B cell (primary cell): ENCODE results near the gene YOD1. TPM values are rescaled to one million over a fixed set of nuclear protein-coding genes. Genes with fewer than 3 reads are reported as not detected.
A peak's percentile ranks its signal among the peaks of the same experiment; 100 is the strongest.

Experiments used
- ATAC-seq: fragments of 200-7000 bp; cut with Tn5 transposase; one replicate; pipeline ENCODE4 v1.10.0; 2021; ENCODE audit warnings: low read depth, mild to moderate bottlenecking, moderate number of reproducible peaks, moderate library complexity
- CTCF ChIA-PET: fragments of 350-600 bp; sonication (Branson Sonifier 250); formaldehyde crosslinking; loops from one replicate; lab custom pipeline; 2021; ENCODE audit warnings: antibody characterized with exemption, inconsistent platforms; lab: Charles Lee
- POLR2A ChIA-PET: fragments of 350-600 bp; sonication (Branson Sonifier 250); formaldehyde crosslinking; loops from one replicate; lab custom pipeline; 2021; ENCODE audit warnings: antibody characterized with exemption; lab: Charles Lee
- DNase-seq: peaks from one replicate; pipeline ENCODE4 v3.0.0; 2013
- H2AFZ ChIP-seq: 2 replicates; pipeline ENCODE4 v1.6.1; 2012; ENCODE audit warnings: mild to moderate bottlenecking, low read depth, low read length; ENCODE audit not compliant: insufficient read depth, poor library complexity, severe bottlenecking
- H3K27ac ChIP-seq, 2 donors: 1 replicate in 1 of 2; 2 replicates in 1 of 2; pipeline ENCODE4 v1.5.1; 2012 to 2013; ENCODE audit warnings: low read length in 2 of 2, mild to moderate bottlenecking in 2 of 2, moderate library complexity in 1 of 2
- H3K27me3 ChIP-seq, 4 experiments: fragments of 200-600 bp in 1 of 4; sonication (generic) in 1 of 4; replicated peaks in 1 of 4; 1 replicate in 2 of 4; 2 replicates in 2 of 4; pipeline versions ENCODE4 v1.6.1 to v1.7.0; 2013 to 2016; ENCODE audit warnings: low read length in 3 of 4, mild to moderate bottlenecking in 2 of 4, mixed read lengths in 1 of 4, moderate library complexity in 1 of 4; ENCODE audit not compliant: insufficient read depth in 4 of 4, control insufficient read depth in 3 of 4; ENCODE audit errors: control extremely low read depth in 1 of 4
- H3K36me3 ChIP-seq, 2 experiments: replicated peaks in 1 of 2; 1 replicate in 1 of 2; 2 replicates in 1 of 2; pipeline versions ENCODE4 v1.6.1 to v1.7.1; 2013; ENCODE audit warnings: low read length in 1 of 2; ENCODE audit not compliant: insufficient read depth in 2 of 2, control insufficient read depth in 1 of 2; ENCODE audit errors: control extremely low read depth in 1 of 2, extremely low read depth in 1 of 2
- H3K4me1 ChIP-seq, 2 donors: fragments of 200-600 bp in 1 of 2; sonication (generic) in 1 of 2; 1 replicate in 1 of 2; 2 replicates in 1 of 2; pipeline versions ENCODE4 v1.5.1 to v1.6.1; 2013 to 2017; ENCODE audit warnings: low read length in 2 of 2; ENCODE audit not compliant: control insufficient read depth in 2 of 2, insufficient read depth in 2 of 2
- H3K4me2 ChIP-seq: replicated peaks from 2 replicates; pipeline ENCODE3; 2012; ENCODE audit warnings: mild to moderate bottlenecking, low read depth, low read length; ENCODE audit not compliant: poor library complexity, severe bottlenecking
- H3K4me3 ChIP-seq, 5 experiments: fragments of 200-600 bp in 1 of 5; sonication (generic) in 1 of 5; 1 replicate in 3 of 5; 2 replicates in 2 of 5; pipeline versions ENCODE4 v1.5.1 to v1.7.0; 2011 to 2016; ENCODE audit warnings: low read length in 4 of 5, mild to moderate bottlenecking in 4 of 5, low read depth in 2 of 5, control low read depth in 1 of 5, moderate library complexity in 1 of 5; ENCODE audit not compliant: insufficient read depth in 1 of 5; ENCODE audit errors: control extremely low read depth in 1 of 5, extremely low read depth in 1 of 5
- H3K79me2 ChIP-seq: fragments of 200-600 bp; sonication (generic); one replicate; pipeline ENCODE4 v1.6.0; 2016; ENCODE audit warnings: low read length; ENCODE audit not compliant: control insufficient read depth, insufficient read depth
- H3K9ac ChIP-seq: fragments of 200-600 bp; sonication (generic); 2 replicates; pipeline ENCODE4 v1.6.1; 2017; ENCODE audit warnings: mild to moderate bottlenecking, low read length, moderate library complexity
- H3K9me3 ChIP-seq, 3 donors: one replicate each; pipeline versions ENCODE4 v1.6.1 to v1.7.1; 2013; ENCODE audit warnings: low read length in 2 of 3; ENCODE audit not compliant: control insufficient read depth in 2 of 3, insufficient read depth in 1 of 3; ENCODE audit errors: control extremely low read depth in 1 of 3
- H4K20me1 ChIP-seq: 2 replicates; pipeline ENCODE4 v1.6.0; 2012; ENCODE audit warnings: mild to moderate bottlenecking, low read length; ENCODE audit not compliant: insufficient read depth, control insufficient read depth, poor library complexity, severe bottlenecking
- H3K27ac Mint-ChIP-seq: one replicate; pipeline ENCODE4 v1.8.0; 2021; ENCODE audit warnings: mixed read lengths
- H3K27me3 Mint-ChIP-seq: one replicate; pipeline ENCODE4 v1.8.0; 2021; ENCODE audit warnings: mixed read lengths
- H3K4me1 Mint-ChIP-seq: one replicate; pipeline ENCODE4 v1.8.0; 2021; ENCODE audit warnings: mixed read lengths
- H3K4me3 Mint-ChIP-seq: one replicate; pipeline ENCODE4 v1.8.0; 2021; ENCODE audit warnings: mixed read lengths
- H3K9me3 Mint-ChIP-seq: one replicate; pipeline ENCODE4 v1.8.0; 2022; ENCODE audit warnings: mixed read lengths; ENCODE audit not compliant: insufficient read depth
- EZH2 ChIP-seq: IDR thresholded peaks from 2 replicates; pipeline ENCODE4 v1.6.1; 2012; ENCODE audit warnings: borderline replicate concordance, low read depth, mild to moderate bottlenecking, moderate library complexity, low read length; ENCODE audit not compliant: insufficient read depth, poor library complexity, severe bottlenecking
- WGBS: methylation state at CpG from one replicate; pipeline ENCODE4 v1.1.5; 2013; ENCODE audit warnings: missing lambda C conversion rate; ENCODE audit not compliant: insufficient coverage; 5-methylcytosine and 5-hydroxymethylcytosine counted together
- intact Hi-C: fragments of 100-400 bp; cut with micrococcal nuclease; formaldehyde crosslinking; loops from one replicate; pipeline ENCODE4 v1.10.0; 2022
- polyA plus RNA-seq: library from polyadenylated mRNA; depleted of rRNA; stranded (reverse); fragments of >200 nt; gene quantifications from 2 replicates; pipeline ENCODE4 v1.2.3, GENCODE V29; 2012
- total RNA-seq, 2 donors: library from RNA; stranded (reverse); fragments of 120-200 nt in 1 of 2; gene quantifications; 1 replicate in 1 of 2; 2 replicates in 1 of 2; pipeline versions ENCODE4 v1.2.3 to v1.2.4, GENCODE V29; 2013 to 2022
- TF ChIP-seq, protein P1 (sequence below): fragments of 200-600 bp; IDR thresholded peaks from one replicate; pipeline ENCODE4 v1.8.0; 2022; ENCODE audit warnings: antibody characterized with exemption, mild to moderate bottlenecking

The YOD1 gene
- total and polyA plus RNA-seq, 2 donors (not counting 1 experiment from before 2014, with no cell fraction given): 2.3 to 9.4 TPM

DNA sequence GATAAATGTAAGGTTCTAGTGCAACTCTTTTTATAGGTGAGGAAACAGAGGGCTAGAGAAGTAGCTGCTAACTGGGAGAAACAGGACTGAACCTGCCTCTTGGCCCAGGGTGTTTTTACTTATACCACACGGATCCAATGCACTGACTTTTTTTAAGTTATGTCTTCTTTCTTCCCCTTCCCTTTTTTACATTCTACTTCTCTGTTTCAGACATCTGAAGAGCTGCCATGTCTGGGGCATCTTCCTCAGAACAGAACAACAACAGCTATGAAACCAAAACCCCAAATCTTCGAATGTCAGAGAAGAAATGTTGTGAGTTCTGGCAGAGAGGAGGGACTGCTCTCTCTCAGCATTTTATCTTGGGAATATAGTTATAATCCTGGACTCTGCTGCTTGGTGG lies 3.5 kb upstream of the YOD1 start:
- H3K27ac Mint-ChIP-seq: peak overlapping the region; percentile 94
- Histone ChIP-seq H3K9ac (peak overlapping the region; percentile 19), H3K9me3 (no peaks in the 10 kb centered on the region), H3K4me3 (peak overlapping the region in 2 of 5 experiments; percentile 18 to 38), H3K79me2 (peaks cover 19% of the 10 kb centered on the region), H3K27me3 (no peaks in the 10 kb centered on the region), H3K4me2 (peak overlapping the region; percentile 65), H4K20me1 (no peaks in the 10 kb centered on the region), H3K27ac (peak overlapping the region; percentile 61 to 96), H2AFZ (peak overlapping the region; percentile 54), H3K36me3 (peaks cover 0 to under 1% of the 10 kb centered on the region in 2 experiments), H3K4me1 (peaks cover 38 to 42% of the 10 kb centered on the region in 2 donors)
- H3K4me3 Mint-ChIP-seq: peak overlapping the region; percentile 77
- DNase-seq (peak; percentile 80), ATAC-seq (peak; percentile 8)
- CTCF ChIA-PET: interaction anchor here (1.0 to 4.2 kb wide), 5 partner anchors 21 to 442 kb away, joined by 3 to 27 read pairs (median 8); partner anchors contain the start of gene CR1
- peaks cover 47% of the 10 kb centered on the region for H3K4me1 Mint-ChIP-seq
- TF ChIP-seq EZH2: no peak
- TF ChIP-seq, protein P1, sequence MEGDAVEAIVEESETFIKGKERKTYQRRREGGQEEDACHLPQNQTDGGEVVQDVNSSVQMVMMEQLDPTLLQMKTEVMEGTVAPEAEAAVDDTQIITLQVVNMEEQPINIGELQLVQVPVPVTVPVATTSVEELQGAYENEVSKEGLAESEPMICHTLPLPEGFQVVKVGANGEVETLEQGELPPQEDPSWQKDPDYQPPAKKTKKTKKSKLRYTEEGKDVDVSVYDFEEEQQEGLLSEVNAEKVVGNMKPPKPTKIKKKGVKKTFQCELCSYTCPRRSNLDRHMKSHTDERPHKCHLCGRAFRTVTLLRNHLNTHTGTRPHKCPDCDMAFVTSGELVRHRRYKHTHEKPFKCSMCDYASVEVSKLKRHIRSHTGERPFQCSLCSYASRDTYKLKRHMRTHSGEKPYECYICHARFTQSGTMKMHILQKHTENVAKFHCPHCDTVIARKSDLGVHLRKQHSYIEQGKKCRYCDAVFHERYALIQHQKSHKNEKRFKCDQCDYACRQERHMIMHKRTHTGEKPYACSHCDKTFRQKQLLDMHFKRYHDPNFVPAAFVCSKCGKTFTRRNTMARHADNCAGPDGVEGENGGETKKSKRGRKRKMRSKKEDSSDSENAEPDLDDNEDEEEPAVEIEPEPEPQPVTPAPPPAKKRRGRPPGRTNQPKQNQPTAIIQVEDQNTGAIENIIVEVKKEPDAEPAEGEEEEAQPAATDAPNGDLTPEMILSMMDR: no peak
- intact Hi-C loops: loop anchor here (5.0 to 10.0 kb wide), 4 partner anchors 132 to 497 kb away; partner anchors contain the start of genes DYRK3, FCMR and MAPKAPK2
- whole genome bisulfite sequencing: no CpG with 5 or more reads among the region's 2 CpGs
- no peaks in the 10 kb centered on the region for H3K27me3 Mint-ChIP-seq
- POLR2A ChIA-PET: interaction anchor here (0.6 kb wide), 1 partner anchor 31 kb away, joined by 3 read pairs; no protein-coding TSS in a partner anchor
- no peaks in the 10 kb centered on the region for H3K9me3 Mint-ChIP-seq
